HG03442 (cell line): ENCODE data around the gene PPP2R5B.

Experiments
- ATAC-seq: cut with Tn5 transposase; IDR thresholded peaks from one replicate; pipeline ENCODE4 v1.9.1; 2021; ENCODE audit warnings: mild to moderate bottlenecking, moderate library complexity; ENCODE audit not compliant: unreplicated experiment

Gene PPP2R5B

GRCh38 chr11:64923944-64924909, at the start of gene PPP2R5B:
Gene PPP2R5B (plus strand): TSS chr11:64924689. CDS start chr11:64925735, 1,046 bp downstream.
- peak; percentile 76 for ATAC-seq

GRCh38 chr11:64875369-64876228, 48.9 kb upstream of the PPP2R5B start:
- no peak for ATAC-seq

DNA sequence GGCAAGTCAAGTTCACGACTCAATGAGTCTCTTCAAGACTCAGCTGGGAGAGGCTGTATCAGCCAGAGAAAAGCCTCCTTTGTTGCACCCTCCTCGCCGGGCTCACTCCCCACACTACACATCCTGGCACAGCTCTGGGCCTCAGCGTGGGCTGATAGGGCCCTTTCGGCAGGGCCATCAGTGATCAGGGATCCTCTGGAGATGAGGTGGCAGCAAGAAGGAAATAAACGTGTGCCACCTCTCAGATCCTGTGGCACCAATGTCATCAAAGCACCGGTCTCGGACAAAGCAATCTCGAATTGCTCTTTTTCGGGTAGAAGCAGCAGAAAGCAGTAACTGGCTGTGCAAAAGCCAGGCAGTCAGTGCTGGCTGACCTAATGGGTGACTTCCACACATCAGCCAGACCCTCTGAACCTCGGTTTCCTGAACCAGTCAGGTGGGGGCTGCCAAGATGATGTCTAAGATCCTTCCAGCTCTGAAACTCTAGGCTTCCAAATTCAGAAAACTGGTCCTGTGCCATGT, 48.2 kb upstream of the PPP2R5B start:
- ATAC-seq = no peak

GRCh38 chr11:64876835-64877341, 47.6 kb upstream of the PPP2R5B start:
- ATAC-seq = no peak

DNA sequence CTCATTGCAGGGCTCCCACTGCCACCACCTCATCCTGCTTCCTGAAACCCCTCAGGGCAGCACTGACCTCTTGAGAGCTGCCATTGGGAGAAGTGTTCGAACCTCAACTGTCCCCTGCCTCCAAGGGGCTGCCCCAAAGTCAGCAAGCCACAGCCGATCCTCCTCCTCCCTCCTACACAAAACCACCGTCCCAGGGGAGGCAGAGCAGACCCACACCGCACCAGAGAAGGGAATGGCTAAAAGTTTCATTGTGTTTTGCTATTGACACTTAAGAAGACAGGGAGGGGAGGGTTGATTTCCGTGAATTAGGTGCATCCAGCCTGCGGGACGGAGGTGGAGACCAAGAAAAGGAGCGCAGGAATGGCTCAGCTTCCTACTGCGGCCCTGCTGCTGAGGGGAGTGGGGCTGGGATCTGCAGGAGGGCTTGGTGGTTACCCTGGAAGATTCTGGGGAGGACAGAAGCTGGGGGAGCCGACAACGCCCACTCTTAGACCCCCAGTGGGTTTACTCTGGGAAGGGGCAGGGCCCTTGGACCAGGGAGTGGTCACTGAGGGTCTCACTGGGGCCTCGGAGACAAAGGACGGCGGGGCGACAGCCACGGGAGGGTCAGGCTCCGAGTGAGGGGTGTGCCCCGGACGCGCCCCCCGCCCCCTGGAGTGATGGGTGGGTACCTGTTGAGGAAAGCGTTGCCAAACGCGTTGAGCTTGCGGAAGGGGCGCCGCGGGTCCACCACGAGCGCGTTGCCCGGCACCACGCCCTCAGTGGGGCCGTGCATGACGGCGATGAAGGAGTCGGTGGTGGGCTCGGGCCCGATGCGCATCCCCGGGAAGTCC, 46.9 kb upstream of the PPP2R5B start:
- no peak for ATAC-seq

DNA sequence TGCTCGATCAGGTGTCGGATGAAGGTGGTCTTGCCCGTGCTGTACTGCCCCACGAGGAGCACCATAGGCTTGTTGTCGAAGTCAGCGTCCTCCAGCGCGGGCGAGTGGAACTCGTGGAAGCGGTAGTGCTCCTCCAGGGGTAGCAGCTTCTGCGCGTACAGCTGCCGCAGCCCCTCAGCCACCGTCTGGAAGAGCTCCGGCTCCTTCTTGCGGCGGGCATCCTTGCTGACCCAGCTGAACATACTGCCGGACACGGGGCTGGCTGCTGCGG, 46.3 kb upstream of the PPP2R5B start:
- ATAC-seq = peak; percentile 9

DNA sequence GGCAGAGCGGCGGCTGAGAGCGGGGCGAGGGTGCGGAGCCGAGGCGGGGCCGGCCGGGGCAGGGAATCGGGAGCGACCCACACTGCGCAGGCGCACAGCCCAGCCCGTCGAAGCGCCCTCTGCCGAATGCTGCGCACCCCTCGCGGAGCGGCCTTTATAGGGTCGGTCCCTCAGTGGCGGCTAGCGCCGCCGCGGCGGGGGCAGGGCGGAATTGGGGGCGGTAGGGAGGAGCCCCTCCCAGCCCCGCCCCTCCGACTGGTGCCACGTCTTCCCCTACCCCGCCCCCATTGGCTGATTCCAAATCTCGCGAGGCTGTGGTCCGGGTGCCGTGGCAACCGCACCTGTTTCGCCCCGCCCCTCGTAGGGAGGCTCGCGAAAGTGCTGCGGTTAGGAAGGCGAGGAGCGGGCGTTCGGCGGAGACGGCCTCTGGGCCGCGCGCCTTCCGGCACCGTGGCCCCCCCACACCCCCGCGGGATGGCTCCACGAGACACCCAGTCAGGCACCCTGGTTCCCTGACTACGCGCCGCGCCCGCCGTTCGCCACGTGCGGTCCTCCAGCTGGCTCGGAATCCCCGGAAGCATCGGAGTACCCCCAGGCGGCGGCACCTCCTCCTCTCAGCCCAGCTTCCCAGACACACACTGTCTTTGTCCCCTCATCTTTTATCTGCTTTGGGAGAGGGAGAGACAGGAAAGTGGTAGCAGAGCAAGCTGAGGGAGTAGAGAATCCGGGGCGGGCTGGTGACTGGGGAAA, 45.8 kb upstream of the PPP2R5B start, which contains the start of gene EHD1:
Gene EHD1, minus strand, starts transcription at position 128 of the 750 bp plus-strand sequence. CDS start 157 bp downstream, outside the sequence.
- peak; percentile 65 for ATAC-seq

- ATAC-seq = no peak
Measured at GRCh38 chr11:64879244-64879900, 45.1 kb upstream of the PPP2R5B start.

DNA sequence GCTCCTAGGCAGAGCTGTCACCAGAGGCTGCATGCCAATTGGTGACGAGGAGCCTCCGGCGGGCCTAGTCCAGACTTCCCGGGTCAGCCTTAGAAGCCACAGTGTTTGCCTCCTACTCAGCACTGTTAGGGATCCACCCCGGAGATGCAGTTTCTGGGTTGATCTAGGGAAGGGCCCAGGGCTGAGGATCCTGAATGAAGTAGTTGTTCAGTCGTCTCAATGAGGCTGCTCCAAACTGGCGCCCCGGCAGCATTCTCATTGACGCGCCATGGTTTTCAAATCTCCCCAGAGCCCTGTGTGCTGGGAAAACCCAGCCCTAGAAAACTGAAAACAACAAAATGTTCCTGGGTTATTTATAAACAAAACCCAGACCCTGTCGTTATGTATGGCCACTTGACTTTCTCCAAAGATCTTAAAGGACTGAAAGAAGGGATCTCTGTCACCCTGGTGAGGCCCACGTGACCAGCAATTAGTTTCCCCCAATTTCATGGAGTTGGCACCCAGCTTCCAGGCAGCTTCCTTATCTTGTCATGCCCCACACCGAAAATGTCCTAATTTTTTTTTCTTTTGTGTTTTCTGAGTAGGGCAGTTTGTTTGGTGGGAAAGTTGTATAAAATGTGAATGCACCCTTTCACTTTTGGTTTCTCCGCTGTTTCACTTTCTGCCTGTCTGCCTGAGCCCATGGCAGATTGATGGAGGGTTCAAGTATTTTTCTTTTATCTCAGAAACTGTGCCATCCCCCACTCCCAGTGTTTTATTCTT, 44.1 kb upstream of the PPP2R5B start:
- no peak for ATAC-seq

- no peak for ATAC-seq
Measured at GRCh38 chr11:64881476-64881875, 43.0 kb upstream of the PPP2R5B start.

- no peak for ATAC-seq
Measured at GRCh38 chr11:64882243-64882642, 42.2 kb upstream of the PPP2R5B start.

DNA sequence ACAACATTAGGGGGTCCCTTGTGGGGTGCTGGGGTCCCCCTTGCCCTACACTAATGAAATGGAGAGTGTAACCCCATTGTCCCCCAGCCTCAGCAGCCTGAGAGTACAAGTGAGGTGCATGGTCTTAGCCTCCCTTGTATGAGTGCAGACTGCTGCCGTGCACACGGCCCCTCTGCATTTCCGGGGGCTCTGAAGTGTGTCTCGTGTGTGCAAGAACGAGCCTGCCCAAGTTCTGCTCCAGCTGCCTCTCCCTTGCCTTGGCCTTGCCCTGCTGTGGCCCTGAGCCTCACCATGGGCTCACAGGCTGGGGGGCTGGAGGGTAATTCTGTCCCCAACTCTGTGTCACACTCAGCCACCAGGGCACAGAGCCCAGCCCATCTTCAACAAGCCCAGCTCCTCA, 40.9 kb upstream of the PPP2R5B start:
- ATAC-seq = no peak

- no peak for ATAC-seq
Measured at GRCh38 chr11:64884019-64884418, 40.5 kb upstream of the PPP2R5B start.

GRCh38 chr11:64885367-64886286, 38.9 kb upstream of the PPP2R5B start:
- ATAC-seq = no peak

DNA sequence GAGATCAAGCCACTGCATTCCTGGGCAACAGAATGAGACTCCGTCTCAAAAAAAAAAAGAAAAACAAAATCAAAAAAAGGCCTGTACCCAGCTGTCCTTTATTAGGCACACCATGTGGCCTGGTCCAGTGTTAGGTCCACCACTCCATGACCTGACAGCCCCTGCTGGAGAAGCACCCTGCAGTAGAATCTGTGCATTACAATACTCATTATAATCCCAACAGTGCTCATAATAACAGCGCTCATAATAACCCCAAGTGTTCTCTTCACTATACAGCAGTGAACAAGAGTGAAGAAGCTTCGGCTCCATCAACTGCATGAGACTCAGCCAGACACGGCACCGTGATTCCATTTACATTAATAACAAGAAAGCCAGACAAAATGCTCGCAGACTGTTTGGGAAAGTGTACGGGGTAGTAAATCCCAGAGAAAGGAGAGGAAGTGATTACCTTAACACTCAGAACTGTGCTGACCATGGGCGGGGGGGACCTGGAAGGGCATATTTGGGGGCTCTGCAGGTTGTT, 37.2 kb upstream of the PPP2R5B start:
- ATAC-seq = no peak

DNA sequence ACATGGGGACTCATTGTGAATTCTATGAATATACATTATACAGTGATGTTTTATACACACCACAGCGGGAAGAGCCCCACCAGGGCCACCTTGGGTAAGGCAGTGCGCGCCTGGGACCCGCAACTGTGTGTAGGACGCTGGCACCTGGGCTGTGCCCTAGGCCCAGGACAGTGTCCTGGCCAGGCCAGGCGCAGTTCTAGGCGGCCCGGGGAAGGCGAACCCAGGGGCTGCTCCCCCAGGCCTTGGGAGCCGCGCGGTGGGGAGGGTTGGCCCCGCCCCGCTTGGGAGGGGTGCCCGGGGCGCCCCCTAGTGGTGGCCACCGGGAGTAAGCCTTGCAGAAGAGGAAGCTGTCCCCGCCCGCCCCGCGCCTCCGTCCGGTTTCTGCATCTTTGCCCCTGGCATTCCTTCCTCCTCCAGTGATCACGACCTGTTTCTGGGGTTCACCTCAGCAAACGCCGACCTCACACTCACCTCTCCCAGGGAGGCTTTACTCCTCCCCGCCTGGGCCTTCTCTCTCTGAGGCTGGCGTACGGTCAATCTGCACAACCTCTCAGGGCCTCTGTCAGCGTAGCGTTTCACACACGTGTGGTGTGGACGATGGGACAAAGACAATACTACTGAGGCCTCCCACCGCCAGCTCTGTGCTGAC, 36.6 kb upstream of the PPP2R5B start:
- peak; percentile 53 for ATAC-seq

DNA sequence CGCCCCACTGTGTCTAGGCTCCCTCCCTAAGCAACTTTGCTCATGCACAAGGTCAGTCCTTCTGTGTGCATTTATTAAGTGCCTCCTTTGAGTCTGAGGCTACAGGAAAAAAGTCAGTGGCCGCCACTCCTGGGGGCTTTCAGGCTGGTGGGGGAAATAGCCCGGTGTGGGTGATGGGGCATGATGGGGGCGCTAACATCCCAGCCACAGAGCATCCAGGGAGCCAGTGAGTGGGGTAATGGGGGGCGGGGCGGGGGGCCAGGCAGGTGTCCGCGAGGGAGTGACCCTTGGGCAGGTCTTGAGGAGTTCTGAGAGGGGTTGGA, 36.1 kb upstream of the PPP2R5B start:
- no peak for ATAC-seq
